H1 (cell line): ENCODE measurements around the gene RNF166. TPM values are rescaled to one million over a fixed set of nuclear protein-coding genes. Genes with fewer than 3 reads are reported as not detected.

ENCODE experiments used
- CTCF ChIA-PET: fragments of 300-600 bp; sonication (Branson Sonifier 250); formaldehyde crosslinking; loops from one replicate; lab custom pipeline; 2021; ENCODE audit not compliant: partially characterized antibody; lab: Charles Lee
- POLR2A ChIA-PET: fragments of 300-600 bp; sonication (Branson Sonifier 250); formaldehyde crosslinking; loops from one replicate; lab custom pipeline; 2021; ENCODE audit warnings: inconsistent platforms; ENCODE audit not compliant: partially characterized antibody; lab: Charles Lee
- DNase-seq, 2 experiments: peaks; one replicate each; pipeline versions ENCODE4 v3.0.0 to v3.0.0-alpha.2; 2010 to 2022; ENCODE audit warnings: low spot score in 2 of 2, low read depth in 1 of 2, mixed read lengths in 1 of 2
- FAIRE-seq: peaks from 2 replicates; lab custom pipeline; 2011; peaks lifted over from hg19 to GRCh38; lab: Jason Lieb, UNC
- H2AFZ ChIP-seq: 2 replicates; pipeline ENCODE4 v1.8.1; 2012; ENCODE audit warnings: low read length, inconsistent platforms
- H2AK5ac ChIP-seq: 2 replicates; pipeline ENCODE4 v1.6.1; 2013; ENCODE audit warnings: low read depth, low read length
- H2BK120ac ChIP-seq: replicated peaks from 2 replicates; pipeline ENCODE3; 2013; ENCODE audit warnings: low read depth, low read length, inconsistent platforms
- H2BK12ac ChIP-seq: 2 replicates; pipeline ENCODE4 v1.6.1; 2013; ENCODE audit warnings: low read depth, low read length
- H2BK15ac ChIP-seq: 2 replicates; pipeline ENCODE4 v1.6.1; 2013; ENCODE audit warnings: low read length
- H2BK20ac ChIP-seq: 2 replicates; pipeline ENCODE4 v1.6.1; 2013; ENCODE audit warnings: low read length
- H2BK5ac ChIP-seq: 2 replicates; pipeline ENCODE4 v1.6.1; 2013; ENCODE audit warnings: low read depth, low read length
- H3K14ac ChIP-seq: 2 replicates; pipeline ENCODE4 v1.6.1; 2013; ENCODE audit warnings: inconsistent platforms; ENCODE audit not compliant: insufficient read length
- H3K18ac ChIP-seq: 2 replicates; pipeline ENCODE4 v1.6.1; 2013; ENCODE audit warnings: low read length; ENCODE audit errors: extremely low read depth
- H3K23ac ChIP-seq: 2 replicates; pipeline ENCODE4 v1.6.1; 2013; ENCODE audit warnings: inconsistent platforms; ENCODE audit not compliant: insufficient read length
- H3K23me2 ChIP-seq: 2 replicates; pipeline ENCODE4 v1.6.1; 2013; ENCODE audit warnings: low read depth, low read length
- H3K27ac ChIP-seq: 2 replicates; pipeline ENCODE4 v1.6.1; 2011; ENCODE audit warnings: low read depth, low read length, inconsistent platforms
- H3K27me3 ChIP-seq, 4 experiments: replicated peaks in 1 of 4; 1 replicate in 1 of 4; 2 replicates in 3 of 4; pipeline versions ENCODE4 v1.6.1 to v1.8.1; 2011 to 2013; ENCODE audit warnings: low read length in 3 of 4, mild to moderate bottlenecking in 3 of 4, inconsistent platforms in 2 of 4, mixed read lengths in 2 of 4, moderate library complexity in 1 of 4; ENCODE audit not compliant: control insufficient read depth in 3 of 4, insufficient read depth in 3 of 4; ENCODE audit errors: extremely low read depth in 1 of 4
- H3K36me3 ChIP-seq, 4 experiments: 2 replicates each; pipeline versions ENCODE4 v1.6.1 to v1.8.1; 2011 to 2013; ENCODE audit warnings: mild to moderate bottlenecking in 4 of 4, low read length in 3 of 4, moderate library complexity in 2 of 4, control low read depth in 1 of 4, inconsistent platforms in 1 of 4; ENCODE audit not compliant: insufficient read depth in 4 of 4, control insufficient read depth in 2 of 4
- H3K4ac ChIP-seq: replicated peaks from 2 replicates; pipeline ENCODE3; 2013; ENCODE audit warnings: low read length, low read depth, mixed read lengths, inconsistent platforms; ENCODE audit not compliant: insufficient read length
- H3K4me1 ChIP-seq, 4 experiments: replicated peaks in 1 of 4; 1 replicate in 1 of 4; 2 replicates in 3 of 4; pipeline versions ENCODE4 v1.6.1 to v1.8.1; 2011 to 2013; ENCODE audit warnings: low read length in 3 of 4, inconsistent platforms in 2 of 4, mixed read lengths in 1 of 4; ENCODE audit not compliant: insufficient read depth in 4 of 4, control insufficient read depth in 3 of 4
- H3K4me2 ChIP-seq, 2 experiments: 2 replicates each; pipeline versions ENCODE4 v1.6.1 to v1.8.1; 2011 to 2013; ENCODE audit warnings: low read depth in 2 of 2, low read length in 2 of 2, control low read depth in 1 of 2, inconsistent platforms in 1 of 2, mild to moderate bottlenecking in 1 of 2; ENCODE audit not compliant: insufficient read depth in 1 of 2
- H3K4me3 ChIP-seq, 4 experiments: fragments of 200-600, 300-600 bp in 1 of 4; sonication (generic), shearing (Covaris generic), sonication (Bioruptor Twin) in 1 of 4; 2 replicates each; pipeline versions ENCODE4 v1.5.1 to v1.8.1; 2011 to 2016; ENCODE audit warnings: low read length in 4 of 4, low read depth in 3 of 4, control low read depth in 2 of 4, inconsistent platforms in 2 of 4, mild to moderate bottlenecking in 2 of 4, mixed read lengths in 1 of 4, moderate library complexity in 1 of 4; ENCODE audit not compliant: insufficient read depth in 2 of 4; ENCODE audit errors: extremely low read depth in 1 of 4
- H3K56ac ChIP-seq: replicated peaks from 2 replicates; pipeline ENCODE3; 2013; ENCODE audit warnings: low read depth, mild to moderate bottlenecking, mixed read lengths, low read length, inconsistent platforms; ENCODE audit not compliant: insufficient read length
- H3K79me1 ChIP-seq: 2 replicates; pipeline ENCODE4 v1.6.1; 2013; ENCODE audit warnings: low read depth, low read length, control low read depth
- H3K79me2 ChIP-seq, 2 experiments: 2 replicates each; pipeline versions ENCODE4 v1.6.1 to v1.8.1; 2012 to 2013; ENCODE audit warnings: low read length in 2 of 2, mild to moderate bottlenecking in 2 of 2, inconsistent platforms in 1 of 2; ENCODE audit not compliant: insufficient read depth in 2 of 2, control insufficient read depth in 1 of 2
- H3K9ac ChIP-seq, 4 experiments: replicated peaks in 1 of 4; 1 replicate in 1 of 4; 2 replicates in 3 of 4; pipeline versions ENCODE4 v1.6.1 to v1.8.1; 2011 to 2013; ENCODE audit warnings: low read depth in 3 of 4, low read length in 3 of 4, control low read depth in 2 of 4, mild to moderate bottlenecking in 2 of 4, moderate library complexity in 2 of 4, inconsistent platforms in 1 of 4; ENCODE audit errors: extremely low read depth in 1 of 4
- H3K9me3 ChIP-seq, 2 experiments: 2 replicates each; pipeline versions ENCODE4 v1.6.1 to v1.8.1; 2012 to 2013; ENCODE audit warnings: mild to moderate bottlenecking in 2 of 2, moderate library complexity in 2 of 2, control low read depth in 1 of 2, inconsistent platforms in 1 of 2, low read depth in 1 of 2, low read length in 1 of 2, mixed read lengths in 1 of 2; ENCODE audit not compliant: insufficient read depth in 2 of 2
- H4K20me1 ChIP-seq, 2 experiments: replicated peaks in 1 of 2; 2 replicates each; pipeline versions ENCODE3 to v1.8.1; 2011 to 2013; ENCODE audit warnings: inconsistent platforms in 2 of 2, low read length in 2 of 2, mild to moderate bottlenecking in 1 of 2; ENCODE audit not compliant: insufficient read depth in 2 of 2, control insufficient read depth in 1 of 2
- H4K5ac ChIP-seq: 2 replicates; pipeline ENCODE4 v1.6.1; 2013; ENCODE audit warnings: low read length, low read depth, mixed read lengths, inconsistent platforms; ENCODE audit not compliant: insufficient read length
- H4K8ac ChIP-seq: 2 replicates; pipeline ENCODE4 v1.8.0; 2013; ENCODE audit warnings: mild to moderate bottlenecking, moderate library complexity, low read length, inconsistent platforms; ENCODE audit not compliant: insufficient read depth; ENCODE audit errors: extremely low read depth
- H4K91ac ChIP-seq: replicated peaks from 2 replicates; pipeline ENCODE3; 2013; ENCODE audit warnings: low read length, mixed read lengths, inconsistent platforms; ENCODE audit not compliant: insufficient read length
- CHD1 ChIP-seq: IDR thresholded peaks from 2 replicates; pipeline ENCODE4 v1.6.1; 2012; ENCODE audit warnings: low read depth, low read length, improper control_type of control experiment
- GTF2F1 ChIP-seq: IDR thresholded peaks from 2 replicates; pipeline ENCODE4 v1.6.1; 2012; ENCODE audit warnings: low read depth, low read length, improper control_type of control experiment, borderline replicate concordance
- HDAC6 ChIP-seq: IDR thresholded peaks from one replicate; pipeline ENCODE4 v1.7.1; 2012; ENCODE audit warnings: low read depth, mild to moderate bottlenecking, inconsistent platforms, low read length, moderate library complexity
- NRF1 ChIP-seq: IDR thresholded peaks from 2 replicates; pipeline ENCODE4 v1.6.1; 2011; ENCODE audit warnings: mild to moderate bottlenecking, low read depth, low read length, improper control_type of control experiment
- POLR2AphosphoS5 ChIP-seq: IDR thresholded peaks from 2 replicates; pipeline ENCODE4 v1.6.1; 2011; ENCODE audit warnings: low read depth, low read length
- POU5F1 ChIP-seq: IDR thresholded peaks from 2 replicates; pipeline ENCODE4 v1.6.1; 2011; ENCODE audit warnings: low read depth, mild to moderate bottlenecking, low read length, moderate library complexity
- SIN3A ChIP-seq, 2 experiments: IDR thresholded peaks in 1 of 2; conservative IDR thresholded peaks in 1 of 2; 2 replicates each; pipeline ENCODE4 v1.6.1; 2011 to 2012; ENCODE audit warnings: low read length in 2 of 2, improper control_type of control experiment in 1 of 2, low read depth in 1 of 2, mild to moderate bottlenecking in 1 of 2
- SUZ12 ChIP-seq: fragments of 200-600 bp; sonication (generic); IDR thresholded peaks from 2 replicates; pipeline ENCODE4 v1.6.1; 2012; ENCODE audit warnings: mild to moderate bottlenecking, inconsistent platforms, low read length, moderate library complexity, mixed read lengths
- TEAD4 ChIP-seq: IDR thresholded peaks from 2 replicates; pipeline ENCODE4 v1.6.1; 2012; ENCODE audit warnings: low read depth, low read length, inconsistent platforms, mixed read lengths
- WGBS, 2 experiments: shearing (Covaris generic) in 1 of 2; methylation state at CpG; one replicate each; pipeline versions ENCODE4 v1.1.6 to v1.1.7; 2013 to 2015; ENCODE audit warnings: low lambda C conversion rate in 2 of 2, mixed read lengths in 2 of 2, inconsistent platforms in 1 of 2, low coverage in 1 of 2, missing lambda C conversion rate in 1 of 2; ENCODE audit not compliant: insufficient replicate concordance in 2 of 2, insufficient coverage in 1 of 2, insufficient read length in 1 of 2; ENCODE audit errors: extremely low coverage in 1 of 2, missing lambda C conversion rate in 1 of 2; 5-methylcytosine and 5-hydroxymethylcytosine counted together
- polyA plus RNA-seq, 7 experiments: library from polyadenylated mRNA; depleted of rRNA in 3 of 7; stranded (reverse) in 5 of 7; unstranded in 2 of 7; fragments of >200 nt in 5 of 7; fragments of 200-250 nt in 2 of 7; gene quantifications; 1 replicate in 5 of 7; 2 replicates in 1 of 7; 4 replicates in 1 of 7; pipeline versions ENCODE4 v1.2.1 to v1.2.3, GENCODE V29; 2011 to 2013; ENCODE audit warnings: missing spikeins in 2 of 7, mixed read lengths in 2 of 7
- total RNA-seq: library from RNA; stranded (reverse); fragmentation: NEBNext Ultra II Directional; extraction: Animal tissue kit (Norgen Biotek cat#: 25700); gene quantifications from 2 replicates; pipeline ENCODE4 v1.2.1, GENCODE V29; 2021
- TF ChIP-seq, protein P1 (sequence below): IDR thresholded peaks from 2 replicates; pipeline ENCODE4 v1.6.1; 2012; ENCODE audit warnings: inconsistent platforms

RNF166 gene
- total and polyA plus RNA-seq, 2 of the 8 experiments (the other 6 are each of a cell fraction or from before 2014, with no cell fraction given), result 29.8 to 31.2 TPM

DNA sequence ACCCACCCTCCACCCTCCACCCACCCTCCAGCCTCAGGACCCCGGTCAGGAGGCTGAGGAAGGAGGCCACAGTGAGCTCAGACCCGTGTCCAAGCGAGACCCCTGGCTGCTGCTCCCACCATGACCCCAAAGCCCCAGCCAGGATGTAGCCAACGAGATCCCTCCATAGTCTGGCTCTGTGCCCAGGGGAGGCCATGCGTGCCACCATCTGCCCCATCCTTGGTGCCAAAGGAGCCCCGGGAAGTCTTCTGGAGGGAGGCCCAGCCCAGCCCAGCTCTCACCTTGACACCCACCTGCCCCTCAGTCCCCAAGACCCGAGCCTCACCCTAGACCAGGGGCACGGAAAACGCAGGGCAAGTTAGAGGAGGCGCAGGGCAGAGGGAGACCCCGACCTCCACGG lies 44.6 kb upstream of the RNF166 start:
- no peaks in the 10 kb centered on the region for H3K23me2 ChIP-seq
- H3K4me1 ChIP-seq, result peaks cover 0 to 17% (median 6%) of the 10 kb centered on the region in 4 experiments; a peak in 3 of 7 replicates
- CTCF ChIA-PET, result interaction anchor here (0.7 to 25.0 kb wide), 4 partner anchors 12 to 250 kb away, joined by 3 to 251 read pairs (median 24); no protein-coding TSS in a partner anchor
- H2BK15ac ChIP-seq, result no peak overlapping the region
- H3K4ac ChIP-seq, result no peak overlapping the region
- H3K14ac ChIP-seq, result no peak overlapping the region
- H2AK5ac ChIP-seq, result no peak overlapping the region
- H3K23ac ChIP-seq, result no peak overlapping the region
- H3K4me3 ChIP-seq, result no peak overlapping the region
- H4K8ac ChIP-seq, result 0 out of 2 replicates have a peak overlapping the region, but pooled peaks have one; percentile 43
- no peak overlapping the region for H2AFZ ChIP-seq
- H3K36me3 ChIP-seq, result no peaks in the 10 kb centered on the region
- no peak overlapping the region for H3K9ac ChIP-seq
- H4K20me1 ChIP-seq, result peaks cover 0 to 2% of the 10 kb centered on the region in 2 experiments
- no peak overlapping the region for H3K18ac ChIP-seq
- no peak overlapping the region for H2BK120ac ChIP-seq
- H3K79me1 ChIP-seq, result no peaks in the 10 kb centered on the region; the same call in 1 of the 2 replicates
- H4K5ac ChIP-seq, result no peak overlapping the region
- FAIRE-seq (no peak), DNase-seq (no peak)
- no peak overlapping the region for H2BK12ac ChIP-seq
- 84% methylated on average over 12 of the region's 12 CpGs; no CpG with 5 or more reads in 1 of the 2 experiments for WGBS, 2 experiments
- H3K27ac ChIP-seq, result no peak overlapping the region
- H3K79me2 ChIP-seq, result no peaks in the 10 kb centered on the region
- H3K4me2 ChIP-seq, result no peak overlapping the region
- H3K27me3 ChIP-seq, result no peaks in the 10 kb centered on the region
- no peaks in the 10 kb centered on the region for H3K9me3 ChIP-seq
- H3K56ac ChIP-seq, result no peak overlapping the region
- no peak overlapping the region for H2BK5ac ChIP-seq
- no peak overlapping the region for H2BK20ac ChIP-seq
- POLR2A ChIA-PET, result interaction anchor here (1.2 to 1.5 kb wide), 2 partner anchors 11 to 59 kb away, joined by 4 read pairs; no protein-coding TSS in a partner anchor
- no peak overlapping the region for H4K91ac ChIP-seq
- TF ChIP-seq POLR2AphosphoS5 (no peak), TEAD4 (no peak), SIN3A (conservative IDR thresholded peaks at IDR 0.05 in 1 of 2, IDR thresholded peaks at IDR 0.05 in 1 of 2; ENCODE audit: low read depth in 1 of 2, low read length in 2 of 2) (no peak), CHD1 (no peak), GTF2F1 (no peak), HDAC6 (no peak), NRF1 (no peak), SUZ12 (no peak), POU5F1 (no peak)
- TF ChIP-seq, protein P1, sequence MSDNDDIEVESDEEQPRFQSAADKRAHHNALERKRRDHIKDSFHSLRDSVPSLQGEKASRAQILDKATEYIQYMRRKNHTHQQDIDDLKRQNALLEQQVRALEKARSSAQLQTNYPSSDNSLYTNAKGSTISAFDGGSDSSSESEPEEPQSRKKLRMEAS, result no peak
